Osteocyte (in vitro differentiated cells): ENCODE data around the gene TXNIP. TPM values are rescaled to one million over a fixed set of nuclear protein-coding genes. Genes with fewer than 3 reads are reported as not detected.
A peak's percentile ranks its signal among the peaks of the same experiment; 100 is the strongest.

Source experiments
- DNase-seq: peaks from one replicate; pipeline ENCODE4 v3.0.0; 2021; ENCODE audit warnings: mixed read lengths; ENCODE audit not compliant: unreplicated experiment; ENCODE audit errors: extremely low spot score
- H3K27ac Mint-ChIP-seq: one replicate; pipeline ENCODE4 v1.8.0; 2021; ENCODE audit warnings: mild to moderate bottlenecking, mixed read lengths; ENCODE audit not compliant: unreplicated experiment
- H3K27me3 Mint-ChIP-seq: one replicate; pipeline ENCODE4 v1.8.0; 2021; ENCODE audit warnings: mixed read lengths; ENCODE audit not compliant: unreplicated experiment
- H3K36me3 Mint-ChIP-seq: one replicate; pipeline ENCODE4 v1.8.0; 2021; ENCODE audit warnings: mixed read lengths; ENCODE audit not compliant: unreplicated experiment
- H3K4me1 Mint-ChIP-seq: one replicate; pipeline ENCODE4 v1.8.0; 2021; ENCODE audit warnings: mixed read lengths; ENCODE audit not compliant: unreplicated experiment
- H3K4me3 Mint-ChIP-seq: one replicate; pipeline ENCODE4 v1.8.0; 2021; ENCODE audit warnings: mild to moderate bottlenecking, moderate library complexity, mixed read lengths; ENCODE audit not compliant: unreplicated experiment
- H3K9me3 Mint-ChIP-seq: one replicate; pipeline ENCODE4 v1.8.0; 2021; ENCODE audit warnings: mixed read lengths; ENCODE audit not compliant: unreplicated experiment
- CTCF ChIP-seq: fragments of 200-600 bp; sonication (generic); IDR thresholded peaks from 2 replicates; pipeline ENCODE4 v1.5.0; 2021; ENCODE audit warnings: antibody characterized with exemption, mild to moderate bottlenecking, moderate library complexity
- total RNA-seq: library from RNA; stranded (reverse); gene quantifications from 2 replicates; pipeline ENCODE4 v1.2.1, GENCODE V29; 2021

TXNIP gene
- total RNA-seq, 1 donor from 2014 or later, result 246 TPM

GRCh38 chr1:145947551-145947950 is 48.8 kb downstream of the TXNIP start:
- Mint-ChIP-seq H3K36me3 (peaks cover 16% of the 10 kb centered on the region), H3K27me3 (no peaks in the 10 kb centered on the region), H3K4me3 (no peak overlapping the region), H3K27ac (peak overlapping the region; percentile 31), H3K4me1 (peaks cover 12% of the 10 kb centered on the region), H3K9me3 (no peaks in the 10 kb centered on the region)
- DNase-seq, result no peak
- TF ChIP-seq CTCF, result no peak

GRCh38 chr1:145946477-145946986 is 49.8 kb downstream of the TXNIP start:
- peaks cover 15% of the 10 kb centered on the region for H3K36me3 Mint-ChIP-seq
- H3K4me1 Mint-ChIP-seq, result peaks cover 11% of the 10 kb centered on the region
- no peak overlapping the region for H3K27ac Mint-ChIP-seq
- no peaks in the 10 kb centered on the region for H3K9me3 Mint-ChIP-seq
- no peaks in the 10 kb centered on the region for H3K27me3 Mint-ChIP-seq
- DNase-seq, result no peak
- no peak for TF ChIP-seq CTCF
- no peak overlapping the region for H3K4me3 Mint-ChIP-seq

GRCh38 chr1:145944532-145944931 is 51.8 kb downstream of the TXNIP start:
- Mint-ChIP-seq H3K9me3 (no peaks in the 10 kb centered on the region), H3K36me3 (peaks cover 19% of the 10 kb centered on the region)

GRCh38 chr1:145942871-145943270 is 53.5 kb downstream of the TXNIP start:
- H3K36me3 Mint-ChIP-seq, result peaks cover 18% of the 10 kb centered on the region
- no peaks in the 10 kb centered on the region for H3K4me1 Mint-ChIP-seq
- no peak for TF ChIP-seq CTCF
- H3K9me3 Mint-ChIP-seq, result no peaks in the 10 kb centered on the region
- H3K4me3 Mint-ChIP-seq, result no peak overlapping the region
- no peak overlapping the region for H3K27ac Mint-ChIP-seq
- H3K27me3 Mint-ChIP-seq, result no peaks in the 10 kb centered on the region
- DNase-seq, result no peak

More at GRCh38 chr1:145944532-145944931, 51.8 kb downstream of the TXNIP start:
- no peak for TF ChIP-seq CTCF
- DNase-seq, result peak; percentile 44
- H3K4me3 Mint-ChIP-seq, result no peak overlapping the region
- no peaks in the 10 kb centered on the region for H3K27me3 Mint-ChIP-seq
- H3K27ac Mint-ChIP-seq, result no peak overlapping the region
- peaks cover 6% of the 10 kb centered on the region for H3K4me1 Mint-ChIP-seq

Other genes starting within 250 kb of the TXNIP start
- 15.9 and 16.6 TPM in 2 replicates for gene RNF115, start 172.5 kb downstream of the TXNIP start, total RNA-seq
- 33.4 and 37.0 TPM in 2 replicates for gene POLR3C, start 172.4 kb downstream of the TXNIP start, total RNA-seq
- 2.4 and 4.3 TPM in 2 replicates for gene NUDT17, start 150.9 kb downstream of the TXNIP start, total RNA-seq
- gene PIAS3, start 137.5 kb downstream of the TXNIP start, total RNA-seq, result 47.0 and 48.7 TPM in 2 replicates
- gene ANKRD35, start 110.7 kb downstream of the TXNIP start, total RNA-seq, result not detected in 2 replicates
- 34.4 and 40.3 TPM in 2 replicates for gene ITGA10, start 86.5 kb downstream of the TXNIP start, total RNA-seq
- 29.8 and 36.5 TPM in 2 replicates for gene PEX11B, start 77.9 kb downstream of the TXNIP start, total RNA-seq
- gene RBM8A, start 69.1 kb downstream of the TXNIP start, total RNA-seq, result 108 and 114 TPM in 2 replicates
- gene LIX1L, start 38.6 kb downstream of the TXNIP start, total RNA-seq, result 52.2 and 54.0 TPM in 2 replicates
- gene ANKRD34A, start 32.0 kb downstream of the TXNIP start, total RNA-seq, result 1.1 and 1.2 TPM in 2 replicates
- 21.7 and 22.4 TPM in 2 replicates for gene POLR3GL, start 31.9 kb downstream of the TXNIP start, total RNA-seq
- gene HJV, start 25.2 kb upstream of the TXNIP start, total RNA-seq, result not detected in 2 replicates
- gene NBPF10, start 148.2 kb upstream of the TXNIP start, total RNA-seq, result 5.1 and 5.3 TPM in 2 replicates
- gene NOTCH2NLA, start 232.4 kb upstream of the TXNIP start, total RNA-seq, result 64.0 and 66.8 TPM in 2 replicates